GM21737 (cell line): ENCODE results near the gene TCF7L1.

Experiments
- ATAC-seq: cut with Tn5 transposase; IDR thresholded peaks from one replicate; pipeline ENCODE4 v1.9.1; 2021; ENCODE audit warnings: mild to moderate bottlenecking, moderate library complexity; ENCODE audit not compliant: unreplicated experiment

Gene TCF7L1

GRCh38 chr2:85273738-85274731 lies 140.8 kb downstream of the TCF7L1 start:
- ATAC-seq, result no peak

- ATAC-seq, result no peak
Observed at GRCh38 chr2:85275984-85276540, 142.9 kb downstream of the TCF7L1 start.

GRCh38 chr2:85276571-85277118 lies 143.5 kb downstream of the TCF7L1 start:
- ATAC-seq, result no peak

- no peak for ATAC-seq
Observed at GRCh38 chr2:85277416-85278158, 144.4 kb downstream of the TCF7L1 start.

GRCh38 chr2:85278361-85278760 lies 145.2 kb downstream of the TCF7L1 start:
- ATAC-seq, result no peak

- no peak for ATAC-seq
Observed at GRCh38 chr2:85281553-85281952, 148.4 kb downstream of the TCF7L1 start.

GRCh38 chr2:85282914-85283313 lies 149.7 kb downstream of the TCF7L1 start:
- no peak for ATAC-seq

- ATAC-seq, result no peak
Observed at GRCh38 chr2:85283641-85284040, 150.4 kb downstream of the TCF7L1 start.

- ATAC-seq, result no peak
Observed at GRCh38 chr2:85286918-85287317, 153.7 kb downstream of the TCF7L1 start.

GRCh38 chr2:85287721-85288120 lies 154.5 kb downstream of the TCF7L1 start:
- ATAC-seq, result no peak

GRCh38 chr2:85288244-85288725 lies 155.1 kb downstream of the TCF7L1 start:
- no peak for ATAC-seq

GRCh38 chr2:85291425-85292023 lies 158.3 kb downstream of the TCF7L1 start:
- no peak for ATAC-seq

- ATAC-seq, result no peak
Observed at GRCh38 chr2:85302121-85302520, 168.9 kb downstream of the TCF7L1 start.

GRCh38 chr2:85303780-85304531 lies 170.8 kb downstream of the TCF7L1 start:
- ATAC-seq, result no peak

- ATAC-seq, result no peak
Observed at GRCh38 chr2:85307527-85307897, 174.3 kb downstream of the TCF7L1 start.

GRCh38 chr2:85308201-85308600 lies 175.0 kb downstream of the TCF7L1 start:
- no peak for ATAC-seq

- ATAC-seq, result no peak
Observed at GRCh38 chr2:85308896-85309555, 175.8 kb downstream of the TCF7L1 start.

GRCh38 chr2:85309699-85310321 lies 176.6 kb downstream of the TCF7L1 start:
- no peak for ATAC-seq

- ATAC-seq, result peak; percentile 58
Observed at GRCh38 chr2:85310330-85310729, 177.1 kb downstream of the TCF7L1 start.
